Measurements from ENCODE around the gene TWIST2.

Gene TWIST2

DNA sequence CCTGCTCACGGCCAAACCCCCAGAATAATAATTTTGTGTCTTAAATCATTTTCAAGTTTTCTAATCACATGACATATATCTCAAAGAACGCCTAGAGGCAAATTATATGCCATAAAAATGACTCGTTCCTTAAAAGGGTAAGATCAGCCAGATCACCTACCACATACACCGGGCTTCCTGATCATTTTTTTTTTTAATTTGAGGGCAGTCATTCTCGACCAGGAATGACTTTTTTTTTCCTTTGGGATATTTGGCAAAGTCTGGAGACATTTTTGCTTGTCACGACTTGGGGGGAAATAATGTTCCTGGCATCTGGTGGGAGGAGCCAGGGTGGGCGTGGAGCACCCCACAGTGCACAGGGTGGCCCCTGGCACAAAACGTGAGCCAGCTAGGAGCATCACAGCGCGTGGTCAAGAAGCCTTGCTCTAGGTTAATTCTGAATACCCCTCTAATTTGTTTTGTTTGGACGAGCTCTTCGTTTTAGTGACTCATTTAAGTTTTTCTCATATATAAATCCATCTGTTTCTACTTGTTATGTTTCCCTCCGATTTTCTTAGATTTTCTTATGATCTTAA is 94.9 kb downstream of the TWIST2 start:
- no peak for DNase-seq

GRCh38 chr2:238943338-238944067 is 95.6 kb downstream of the TWIST2 start:
- DNase-seq: no peak

- no peak for DNase-seq
Observed at GRCh38 chr2:238945433-238946150, 97.7 kb downstream of the TWIST2 start.

DNA sequence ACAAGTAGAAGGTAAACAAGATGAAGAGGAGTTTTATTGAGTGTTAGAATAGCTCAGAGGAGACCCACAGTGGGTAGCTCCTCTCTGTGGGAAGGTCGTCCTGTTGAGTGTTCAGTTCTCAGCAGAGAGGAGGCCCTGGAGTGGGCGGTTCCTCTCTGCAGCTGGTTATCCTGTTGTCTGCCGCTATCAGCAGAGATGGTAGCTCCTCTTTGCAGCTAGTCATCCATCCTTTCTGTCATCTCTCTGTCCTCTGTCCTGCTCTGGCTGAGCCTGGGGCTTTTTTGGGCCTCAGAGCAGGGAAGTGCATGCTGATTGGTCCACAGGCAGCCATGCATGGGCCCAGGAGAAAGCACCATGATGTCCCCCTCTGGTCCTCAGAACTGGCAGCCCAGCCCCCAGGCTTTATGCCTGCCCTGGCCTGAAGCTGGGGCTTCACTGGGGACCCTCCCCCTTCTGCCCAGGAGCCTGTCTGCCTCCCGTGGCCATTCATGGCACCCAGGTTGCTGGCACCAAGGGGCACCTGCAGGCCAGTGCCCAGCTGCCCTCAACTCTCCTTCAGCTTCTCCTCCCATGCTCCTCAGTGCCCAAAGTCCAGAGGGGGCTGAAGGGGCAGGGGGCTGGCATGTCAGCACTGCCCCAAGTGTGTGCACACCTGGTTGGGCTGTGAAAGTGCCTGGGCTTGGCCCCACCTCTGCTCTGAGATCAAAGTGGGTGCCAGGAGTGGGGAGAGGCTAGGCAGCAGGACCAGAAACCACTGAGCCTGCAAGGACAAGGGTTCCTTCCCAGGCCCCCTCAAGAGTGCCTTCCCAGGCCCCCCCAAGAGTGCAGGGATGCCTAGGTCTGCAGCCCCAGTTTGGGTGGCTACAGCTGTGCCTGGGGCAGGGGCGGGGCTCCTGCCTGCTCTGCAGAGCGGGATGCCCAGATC is 98.7 kb downstream of the TWIST2 start:
- DNase-seq: no peak

DNA sequence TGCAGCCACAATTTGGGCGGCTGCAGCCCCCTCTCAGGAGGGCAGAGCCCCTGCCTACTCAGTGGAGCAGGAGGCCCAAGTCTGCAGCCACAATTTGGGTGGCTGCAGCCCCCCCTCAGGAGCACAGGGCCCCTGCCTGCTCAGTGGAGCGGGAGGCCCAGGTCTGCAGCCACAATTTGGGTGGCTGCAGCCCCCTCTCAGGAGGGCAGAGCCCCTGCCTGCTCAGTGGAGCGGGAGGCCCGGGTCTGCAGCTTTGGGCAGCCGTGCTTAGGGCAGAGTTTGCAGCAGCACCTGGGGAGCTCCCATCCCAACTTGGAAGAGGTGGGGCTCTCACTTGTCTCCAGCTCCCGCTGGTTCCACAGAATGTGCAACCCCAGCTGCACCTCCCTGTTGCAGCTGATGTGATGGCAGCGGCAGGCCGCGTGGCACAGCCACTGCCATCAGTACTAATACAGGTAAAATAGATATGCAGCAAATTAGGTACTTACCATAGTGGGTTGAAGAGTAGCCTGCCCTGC is 99.4 kb downstream of the TWIST2 start:
- no peak for DNase-seq

DNA sequence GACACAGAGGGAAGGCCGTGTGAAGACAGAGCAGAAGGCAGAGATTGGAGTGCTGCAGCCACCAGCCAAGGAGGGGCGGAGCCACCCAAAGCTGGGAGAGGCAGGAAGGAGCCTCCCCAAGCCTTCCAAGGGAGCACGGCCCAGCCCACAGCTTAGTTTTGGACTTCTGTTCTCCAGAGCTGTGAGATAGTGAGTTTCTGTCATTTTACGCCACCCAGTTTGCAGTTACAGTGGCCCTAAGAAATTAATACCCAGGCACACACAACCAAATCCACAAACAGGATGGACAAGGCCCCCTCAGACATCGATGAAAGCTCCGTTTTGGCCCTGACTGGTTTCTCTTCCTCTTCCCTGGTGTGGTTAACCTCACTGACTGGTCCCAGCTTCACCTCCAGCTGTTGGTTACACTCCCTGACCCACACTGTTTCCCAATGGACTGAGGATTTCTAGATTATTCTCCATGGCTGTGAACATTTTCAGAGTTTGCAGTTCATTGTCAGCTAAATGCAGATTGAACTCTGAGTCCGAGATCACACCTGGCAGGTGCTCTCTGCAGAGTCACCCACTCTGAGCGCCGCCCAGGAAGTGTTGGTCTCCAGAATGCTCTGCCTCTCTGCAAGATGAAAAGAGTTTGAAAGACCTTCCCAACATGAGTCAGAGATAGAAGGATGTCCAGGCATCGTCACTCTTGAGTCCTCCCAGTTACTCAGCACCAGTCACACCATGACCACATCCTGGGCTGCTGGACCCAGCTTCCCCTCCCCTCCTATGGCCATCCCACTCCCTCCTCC is 100.2 kb downstream of the TWIST2 start:
- DNase-seq: no peak

DNA sequence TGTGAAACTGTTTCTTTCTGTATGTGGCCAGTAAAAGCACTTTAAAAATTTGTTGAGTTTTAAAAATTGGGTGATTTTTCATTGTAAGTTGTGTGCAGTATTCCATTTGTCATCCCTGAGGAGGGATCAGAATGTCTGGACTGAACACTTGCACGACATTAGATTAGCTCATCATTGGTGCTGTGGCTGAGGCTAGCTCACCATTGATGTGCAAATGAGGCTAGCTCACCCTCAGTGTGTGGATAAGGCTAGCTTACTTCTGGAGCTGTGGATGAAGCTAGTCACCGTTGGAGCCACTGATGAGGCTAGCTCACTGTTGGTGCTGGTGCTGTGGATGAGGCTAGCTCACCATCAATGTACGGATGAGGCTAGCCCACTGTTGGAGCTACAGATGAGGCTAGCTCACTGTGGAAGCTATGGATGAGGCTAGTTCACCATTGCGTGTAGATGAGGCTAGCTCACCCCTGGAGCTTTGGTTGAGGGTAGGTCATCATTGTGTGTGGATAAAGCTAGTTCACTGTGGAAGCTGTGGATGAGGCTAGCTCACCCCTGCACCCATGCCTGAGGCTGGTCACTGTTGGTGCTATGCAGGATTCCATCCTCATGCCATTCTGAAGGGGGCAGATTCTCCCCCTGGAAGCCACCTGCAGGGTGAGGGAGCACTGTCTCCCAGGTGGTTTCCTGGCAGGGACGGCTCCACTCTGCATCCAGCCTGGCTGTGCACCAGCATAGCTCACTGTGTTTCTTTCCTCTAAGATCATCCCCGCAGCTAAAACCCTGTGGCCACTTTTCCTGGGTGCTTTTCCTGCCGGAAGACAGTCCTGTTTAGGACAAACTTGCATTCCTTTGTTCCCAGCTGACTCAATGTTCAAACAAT is 101.1 kb downstream of the TWIST2 start:
- DNase-seq: no peak

DNA sequence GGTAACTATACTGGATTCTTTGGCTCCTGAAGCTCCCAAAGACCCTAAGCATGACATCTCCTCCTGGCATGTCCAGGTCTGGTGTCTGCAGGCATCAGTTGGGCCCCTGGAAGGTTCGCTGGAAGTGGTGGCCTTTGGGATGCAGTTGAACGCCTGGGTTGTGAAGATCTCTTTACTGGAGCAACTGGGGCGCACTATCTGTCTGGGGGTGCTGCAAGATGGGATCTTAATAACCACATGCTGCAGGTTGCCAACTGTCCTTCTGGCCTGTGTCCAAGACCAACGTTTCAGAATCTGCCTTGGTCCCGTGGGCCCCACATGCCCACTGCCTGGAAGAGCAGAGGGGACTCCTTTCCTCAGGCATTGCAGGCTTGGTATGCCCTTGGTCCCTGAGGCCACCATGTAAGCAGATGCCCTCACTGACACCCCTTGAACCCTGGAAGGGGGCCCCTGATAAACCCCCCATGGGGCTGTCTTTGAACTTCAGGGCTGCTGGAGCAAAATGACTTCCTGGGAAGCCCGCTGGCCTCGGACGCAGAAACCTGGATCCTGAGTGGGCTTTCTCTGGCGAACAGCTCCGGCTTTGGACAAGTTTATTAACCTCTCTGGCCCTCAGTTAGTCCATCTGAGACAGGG is 101.9 kb downstream of the TWIST2 start:
- no peak for DNase-seq

GRCh38 chr2:238950551-238950950 is 102.7 kb downstream of the TWIST2 start:
- no peak for DNase-seq

DNA sequence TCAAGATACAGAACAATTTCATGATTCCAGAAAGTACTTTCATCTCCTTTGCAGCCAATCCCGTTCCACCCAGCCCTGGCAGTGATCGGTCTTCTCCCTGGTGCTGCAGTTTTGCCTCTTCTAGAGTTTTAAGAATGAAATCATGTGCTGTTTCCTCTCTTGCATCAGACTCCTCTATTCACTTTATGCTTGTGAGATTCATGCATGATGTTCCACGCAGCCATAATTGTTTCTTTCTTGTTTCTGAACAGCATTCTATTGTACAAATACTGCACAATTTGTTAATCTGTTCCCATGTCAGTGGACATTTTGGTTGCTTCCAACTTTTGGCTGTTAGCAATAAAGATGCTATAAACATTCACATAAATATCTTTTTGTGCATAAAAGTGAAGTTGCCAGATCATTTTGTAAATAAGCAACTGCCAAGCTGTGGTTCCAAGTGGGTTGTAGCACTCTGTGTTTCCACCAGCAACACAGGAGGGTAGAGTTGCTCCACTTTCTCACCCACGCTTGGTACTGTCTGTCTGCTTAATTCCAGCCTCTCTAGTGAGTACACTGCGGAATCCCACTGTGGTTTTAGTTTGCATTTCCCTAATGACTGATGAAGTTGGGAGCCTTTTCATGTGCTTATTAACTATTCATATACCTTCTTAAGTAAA is 104.5 kb downstream of the TWIST2 start:
- DNase-seq: no peak

DNA sequence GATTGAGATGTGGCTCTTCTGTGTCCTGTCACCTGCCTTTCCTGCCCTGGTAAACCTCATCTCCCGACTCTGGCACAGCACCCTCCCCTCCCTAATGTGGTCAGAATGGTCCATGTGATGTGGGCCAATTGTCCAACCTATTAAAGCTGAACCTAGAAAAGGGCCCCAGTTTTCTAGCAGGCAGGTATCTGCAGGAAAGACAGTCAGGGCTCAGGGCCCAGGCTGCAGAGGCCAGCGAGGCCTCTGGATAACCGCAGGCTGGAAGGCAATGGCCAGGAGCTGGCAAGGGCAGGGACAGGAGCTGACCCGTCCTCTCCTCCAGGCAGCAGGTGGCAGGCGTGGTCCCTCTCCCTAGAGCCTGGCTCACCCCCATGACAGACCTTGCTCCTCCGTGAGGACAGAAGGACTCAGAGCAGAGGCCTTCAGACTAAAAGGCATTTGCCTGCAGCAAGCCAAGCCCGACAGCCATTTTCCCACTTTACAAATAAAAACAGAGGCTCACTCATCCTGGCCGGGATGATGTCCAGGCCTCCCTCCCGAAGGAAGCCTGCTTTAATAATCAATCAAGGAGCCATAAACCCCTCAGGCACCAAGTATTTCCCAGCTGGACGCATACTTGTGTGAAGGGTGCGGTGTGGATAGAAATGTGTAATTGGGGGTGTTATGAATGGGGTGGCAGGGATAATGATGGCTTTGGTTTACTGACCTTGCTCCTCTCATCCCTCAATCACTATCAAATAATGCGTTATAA is 107.1 kb downstream of the TWIST2 start:
- DNase-seq: no peak

- DNase-seq: no peak
Observed at GRCh38 chr2:238955648-238956531, 108.0 kb downstream of the TWIST2 start.

- no peak for DNase-seq
Observed at GRCh38 chr2:238956676-238957075, 108.8 kb downstream of the TWIST2 start.

Measured in stimulated activated CD4-positive, alpha-beta T cell treated with anti-CD3 and anti-CD28 coated beads, Interleukin-2, amount 100 ng/mL, for 24 hours (primary cell).